Activated CD4-positive, alpha-beta memory T cell treated with anti-CD3 and anti-CD28 coated beads for 36 hours (primary cell): ENCODE data around the gene GOLT1A. TPM values are rescaled to one million over a fixed set of nuclear protein-coding genes. Genes with fewer than 3 reads are reported as not detected.
A peak's percentile ranks its signal among the peaks of the same experiment; 100 is the strongest.

Experiments
- CTCF ChIA-PET: fragments of 350-600 bp; sonication (Branson Sonifier 250); formaldehyde crosslinking; loops from one replicate; lab custom pipeline; 2021; ENCODE audit warnings: antibody characterized with exemption, inconsistent platforms; lab: Charles Lee
- POLR2A ChIA-PET: fragments of 350-600 bp; sonication (Branson Sonifier 250); formaldehyde crosslinking; loops from one replicate; lab custom pipeline; 2021; ENCODE audit warnings: antibody characterized with exemption; lab: Charles Lee
- DNase-seq: peaks from one replicate; pipeline ENCODE4 v3.0.0-alpha.2; 2020
- H3K27ac Mint-ChIP-seq: one replicate; pipeline ENCODE4 v1.8.0; 2021; ENCODE audit warnings: mixed read lengths
- H3K27me3 Mint-ChIP-seq: one replicate; pipeline ENCODE4 v1.8.0; 2021; ENCODE audit warnings: mixed read lengths
- H3K36me3 Mint-ChIP-seq: one replicate; pipeline ENCODE4 v1.8.0; 2021; ENCODE audit warnings: mixed read lengths
- H3K4me1 Mint-ChIP-seq: one replicate; pipeline ENCODE4 v1.8.0; 2021; ENCODE audit warnings: low read depth, mixed read lengths
- H3K4me3 Mint-ChIP-seq: one replicate; pipeline ENCODE4 v1.8.0; 2021; ENCODE audit warnings: mild to moderate bottlenecking, mixed read lengths
- H3K9me3 Mint-ChIP-seq: one replicate; pipeline ENCODE4 v1.8.0; 2021; ENCODE audit warnings: mixed read lengths
- intact Hi-C: fragments of 100-400 bp; cut with micrococcal nuclease; formaldehyde crosslinking; loops from one replicate; pipeline ENCODE4 v1.15.1; 2023
- total RNA-seq, 2 experiments: library from RNA; stranded (reverse); gene quantifications; one replicate each; pipeline ENCODE4 v1.2.3, GENCODE V29; 2021

The GOLT1A gene, protein sequence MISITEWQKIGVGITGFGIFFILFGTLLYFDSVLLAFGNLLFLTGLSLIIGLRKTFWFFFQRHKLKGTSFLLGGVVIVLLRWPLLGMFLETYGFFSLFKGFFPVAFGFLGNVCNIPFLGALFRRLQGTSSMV
- under 1 TPM in 1 of 2 experiments, not detected in 1; 0.27 TPM for total RNA-seq

DNA sequence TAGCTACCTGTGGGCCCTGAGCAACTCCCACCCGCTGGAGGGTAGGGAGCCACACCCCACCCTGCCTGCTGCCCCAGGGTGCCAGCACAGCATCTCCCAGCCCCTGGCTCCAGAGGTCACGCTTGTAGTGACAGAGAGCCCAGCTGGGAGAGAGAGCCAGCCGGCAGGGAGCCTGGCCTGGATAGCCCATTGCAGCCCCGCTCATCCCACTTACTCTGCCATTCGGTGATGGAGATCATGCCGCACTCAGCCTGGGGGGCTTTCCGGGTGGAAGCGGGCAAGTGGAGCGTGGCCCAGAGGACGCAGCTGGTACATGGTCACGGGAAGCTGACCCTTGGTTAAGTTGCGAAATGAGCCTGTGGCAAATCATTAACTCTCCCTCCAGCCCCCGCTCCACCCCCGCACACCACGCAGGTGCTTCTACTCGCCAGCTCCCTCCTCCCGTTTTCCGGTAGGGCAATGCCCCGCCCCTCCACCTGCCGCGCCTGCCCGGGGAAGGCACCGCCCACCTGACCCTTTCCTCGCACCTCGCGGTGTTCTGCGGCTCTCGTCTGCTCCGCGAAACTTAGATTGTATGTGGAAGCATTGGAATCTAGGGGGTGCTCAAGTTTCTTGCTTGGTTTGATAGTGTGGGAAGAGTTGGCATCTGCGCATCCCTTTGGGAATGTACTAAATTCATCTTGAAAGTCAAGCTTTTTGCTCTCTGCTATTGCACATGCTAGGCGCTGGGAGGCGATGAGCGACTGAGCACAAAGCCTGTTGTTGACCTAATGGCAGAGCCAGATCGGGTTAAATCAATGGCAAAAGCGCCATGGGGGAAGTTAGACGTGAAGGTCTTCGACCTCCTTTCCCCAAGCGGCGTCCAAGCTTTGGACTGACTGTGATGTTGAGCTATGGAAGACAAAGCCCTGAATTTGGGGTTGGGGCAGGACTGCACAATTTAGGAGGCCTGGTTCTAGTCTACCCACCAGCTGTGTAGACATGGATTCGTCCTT lies at the start of gene GOLT1A:
TSS of gene GOLT1A (minus strand) at position 321 of the 995 bp plus-strand sequence. CDS start at position 239, 82 bp downstream.
- peak; percentile 68 for DNase-seq
- Mint-ChIP-seq H3K4me3 (peak within 1 kb of the TSS; percentile 40), H3K36me3 (no peaks in the 10 kb centered on the region), H3K27me3 (peaks cover 4% of the 10 kb centered on the region), H3K4me1 (peaks cover 3% of the 10 kb centered on the region), H3K27ac (no peak within 1 kb of the TSS), H3K9me3 (no peaks in the 10 kb centered on the region)
- ChIA-PET CTCF (interaction anchor here (1.0 to 1.8 kb wide), 11 partner anchors 45 to 184 kb away, joined by 3 to 20 read pairs (median 4); partner anchors contain the start of gene ETNK2), POLR2A (no interaction called here)
- intact Hi-C loops = loop anchor here (5.0 kb wide), 1 partner anchor 288 kb away; no protein-coding TSS in a partner anchor

DNA sequence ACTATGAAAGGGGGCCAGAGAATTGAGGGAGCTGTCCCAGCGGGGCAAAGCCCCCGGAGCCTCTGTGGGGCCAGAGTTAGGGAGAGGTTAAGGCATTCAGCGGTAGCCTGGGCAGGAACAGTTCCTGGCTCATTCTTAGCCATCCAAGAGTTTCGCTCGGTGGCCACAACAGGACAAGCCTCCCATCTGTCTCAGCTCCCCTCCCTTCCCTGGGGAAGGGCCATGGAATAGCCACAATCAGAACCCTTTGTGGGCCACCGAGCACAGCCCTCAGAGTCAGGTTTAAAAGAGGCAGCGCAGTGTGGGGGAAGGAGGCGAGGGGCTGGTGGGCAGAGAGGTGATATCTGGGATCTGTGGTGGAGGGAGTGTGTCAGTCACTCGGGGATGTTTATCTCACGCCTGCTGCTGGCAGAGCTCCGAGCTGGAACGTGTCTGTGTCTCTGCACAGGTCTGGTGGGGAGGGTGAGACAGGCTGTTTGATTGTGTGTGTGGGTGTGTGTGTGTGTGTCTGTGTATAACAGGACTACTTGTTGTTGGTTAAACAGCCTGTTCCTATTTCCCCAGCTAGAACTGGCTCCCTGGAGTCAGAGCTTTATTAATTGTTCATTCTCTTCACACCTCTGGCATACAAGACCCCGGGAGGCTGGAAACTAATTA lies 49.6 kb upstream of the GOLT1A start:
- no peak for DNase-seq
- POLR2A ChIA-PET = no interaction called here
- H3K36me3 Mint-ChIP-seq = no peaks in the 10 kb centered on the region

DNA sequence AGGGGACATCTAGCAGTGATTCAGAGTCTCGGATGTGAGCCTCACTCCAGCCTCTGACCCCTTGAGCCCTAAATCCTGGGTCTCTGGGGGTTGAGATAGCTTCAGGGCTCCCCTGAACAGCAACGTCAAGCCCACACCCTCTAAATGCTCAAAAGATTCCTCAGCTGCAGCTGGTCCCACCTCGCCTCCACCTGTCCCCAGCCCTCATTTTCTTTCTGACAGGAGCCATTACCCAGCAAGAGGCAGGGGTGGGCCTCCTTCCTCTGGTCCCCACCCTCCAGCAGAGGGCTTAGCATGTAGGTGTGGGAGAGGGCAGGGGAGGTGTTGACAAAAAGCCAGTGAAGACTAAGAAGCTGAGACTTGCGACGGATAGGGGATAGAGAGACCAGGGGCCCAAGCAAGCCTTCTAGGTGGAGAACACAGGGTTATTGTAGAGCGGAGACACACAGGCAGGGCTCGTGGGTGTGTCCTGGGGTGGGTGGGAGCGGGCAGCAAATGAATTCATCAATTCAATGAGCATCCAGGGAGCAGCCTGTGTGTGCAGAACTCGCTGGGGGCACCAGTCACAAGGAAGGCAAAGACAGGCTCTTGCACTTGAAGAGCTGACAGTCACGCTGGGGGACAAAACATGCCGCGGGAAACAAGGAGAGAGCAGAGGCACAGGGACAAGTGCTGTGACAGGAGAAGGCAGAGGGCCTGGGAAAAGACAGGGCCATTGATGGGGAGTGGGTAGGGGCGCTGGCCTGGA lies 48.9 kb upstream of the GOLT1A start:
- no peak overlapping the region for H3K27ac Mint-ChIP-seq
- H3K9me3 Mint-ChIP-seq = no peaks in the 10 kb centered on the region
- intact Hi-C loops = no loop called here
- CTCF ChIA-PET = interaction anchor here (1.0 to 1.7 kb wide), 2 partner anchors 54 to 136 kb away, joined by 4 to 7 read pairs; no protein-coding TSS in a partner anchor
- no peaks in the 10 kb centered on the region for H3K36me3 Mint-ChIP-seq
- no peaks in the 10 kb centered on the region for H3K27me3 Mint-ChIP-seq
- DNase-seq = no peak
- H3K4me1 Mint-ChIP-seq = no peaks in the 10 kb centered on the region
- H3K4me3 Mint-ChIP-seq = no peak overlapping the region
- POLR2A ChIA-PET = no interaction called here

More for the DNA sequence above, 49.6 kb upstream of the GOLT1A start:
- H3K4me1 Mint-ChIP-seq = no peaks in the 10 kb centered on the region
- no peak overlapping the region for H3K27ac Mint-ChIP-seq
- CTCF ChIA-PET = interaction anchor here (1.0 kb wide), 1 partner anchor 55 kb away, joined by 4 read pairs; no protein-coding TSS in a partner anchor
- H3K9me3 Mint-ChIP-seq = no peaks in the 10 kb centered on the region
- no peaks in the 10 kb centered on the region for H3K27me3 Mint-ChIP-seq
- H3K4me3 Mint-ChIP-seq = no peak overlapping the region
- intact Hi-C loops = no loop called here

DNA sequence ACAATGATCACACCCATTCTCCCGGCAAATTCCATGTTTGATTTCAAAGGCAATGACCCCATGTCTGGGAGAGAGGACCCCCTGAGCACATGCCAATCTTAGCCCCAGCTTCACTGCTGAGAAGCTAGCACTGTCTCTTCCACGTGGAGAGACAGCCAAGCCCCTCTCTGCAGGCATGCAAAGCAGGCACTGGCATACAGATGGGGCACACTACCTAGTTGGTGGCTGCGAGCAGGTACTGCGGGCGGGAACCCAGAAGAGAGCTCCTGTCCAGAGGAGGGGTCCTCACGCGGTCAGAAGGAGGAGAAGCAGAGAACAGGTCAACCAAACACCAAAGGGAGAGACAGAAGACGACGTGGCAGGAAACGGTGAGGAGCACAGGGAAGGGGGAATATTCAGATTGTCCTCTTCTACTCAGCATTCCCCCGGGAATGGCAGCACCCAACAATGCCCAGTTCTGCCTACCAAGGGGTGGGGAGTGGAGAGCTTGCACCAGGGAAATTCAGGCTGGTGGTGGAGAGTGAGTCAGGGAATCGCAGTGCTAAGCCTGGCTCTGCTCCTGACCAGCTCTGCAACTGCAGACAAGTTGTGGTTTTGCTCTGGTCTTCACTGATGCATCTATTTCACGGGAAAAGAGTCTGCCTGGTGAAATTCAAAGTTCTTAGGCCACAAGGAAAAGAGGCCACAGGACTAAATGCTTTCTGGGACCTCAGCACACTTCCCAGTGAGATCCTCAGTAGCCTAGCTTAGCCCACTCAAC lies 48.1 kb upstream of the GOLT1A start:
- CTCF ChIA-PET = interaction anchor here (1.7 kb wide), 1 partner anchor 137 kb away, joined by 7 read pairs; no protein-coding TSS in a partner anchor
- POLR2A ChIA-PET = interaction anchor here (1.4 kb wide), 1 partner anchor 21 kb away, joined by 3 read pairs; no protein-coding TSS in a partner anchor
- Mint-ChIP-seq H3K36me3 (no peaks in the 10 kb centered on the region), H3K4me3 (no peak overlapping the region), H3K27me3 (no peaks in the 10 kb centered on the region), H3K27ac (no peak overlapping the region), H3K9me3 (no peaks in the 10 kb centered on the region), H3K4me1 (no peaks in the 10 kb centered on the region)
- no peak for DNase-seq
- intact Hi-C loops = no loop called here

DNA sequence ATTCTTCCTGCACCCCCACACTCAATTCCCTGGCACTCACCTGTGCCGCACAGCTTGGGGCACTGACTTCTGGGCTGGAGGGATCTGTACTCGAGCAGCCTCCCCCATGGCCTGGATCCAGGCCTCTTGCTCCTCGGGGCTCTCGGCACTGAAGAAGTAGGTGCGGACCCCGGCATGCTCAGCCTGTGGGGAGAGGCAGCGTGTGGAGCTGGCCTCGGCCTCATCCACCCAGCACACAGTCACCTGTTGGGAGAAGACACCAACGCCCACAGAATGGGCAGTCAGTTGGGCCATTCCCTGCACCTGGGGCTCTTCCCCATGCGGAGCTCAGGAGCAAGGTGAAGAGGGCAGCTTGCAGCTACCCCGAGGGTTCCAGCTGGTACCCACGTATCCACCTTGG lies 47.5 kb upstream of the GOLT1A start:
- Mint-ChIP-seq H3K4me1 (no peaks in the 10 kb centered on the region), H3K4me3 (no peak overlapping the region), H3K27me3 (no peaks in the 10 kb centered on the region), H3K36me3 (no peaks in the 10 kb centered on the region), H3K27ac (no peak overlapping the region), H3K9me3 (no peaks in the 10 kb centered on the region)
- ChIA-PET CTCF (interaction anchor here (1.1 to 1.7 kb wide), 2 partner anchors 117 to 137 kb away, joined by 3 to 7 read pairs; no protein-coding TSS in a partner anchor), POLR2A (interaction anchor here (1.4 kb wide), 1 partner anchor 22 kb away, joined by 3 read pairs; no protein-coding TSS in a partner anchor)
- no peak for DNase-seq
- intact Hi-C loops = no loop called here

DNA sequence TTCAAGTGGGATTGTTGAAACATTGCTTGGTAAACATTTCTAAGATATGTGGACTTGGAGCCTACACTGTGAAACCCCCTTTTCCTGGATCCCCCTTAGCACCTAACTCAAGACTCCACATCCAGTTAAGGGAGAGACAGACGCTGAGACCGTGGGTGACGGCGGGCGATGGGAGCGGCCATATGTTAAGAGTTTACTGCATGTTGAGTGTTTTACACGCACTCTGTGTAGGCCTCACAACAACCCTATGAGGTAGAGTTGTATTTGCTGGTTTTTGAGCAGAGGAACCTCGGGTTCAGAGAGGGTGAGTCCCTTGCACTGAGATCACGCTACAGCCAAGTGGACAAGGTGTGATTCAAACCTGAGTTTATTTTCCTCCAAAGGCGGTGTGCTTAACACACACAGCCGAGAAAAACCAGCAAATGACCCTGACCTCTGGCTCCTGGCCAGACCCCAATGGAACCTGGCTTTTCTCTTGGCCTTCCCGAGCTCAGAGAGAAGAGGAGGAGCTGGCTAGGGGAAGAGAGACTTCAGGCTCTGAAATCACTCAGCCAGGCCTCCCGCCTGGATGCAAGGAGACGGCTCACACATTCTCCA lies 46.9 kb upstream of the GOLT1A start:
- no peaks in the 10 kb centered on the region for H3K9me3 Mint-ChIP-seq
- H3K4me3 Mint-ChIP-seq = no peak overlapping the region
- no peaks in the 10 kb centered on the region for H3K4me1 Mint-ChIP-seq
- intact Hi-C loops = no loop called here
- no peak for DNase-seq
- no peaks in the 10 kb centered on the region for H3K27me3 Mint-ChIP-seq
- ChIA-PET CTCF (interaction anchor here (1.1 to 4.5 kb wide), 3 partner anchors 54 to 117 kb away, joined by 3 to 72 read pairs (median 5); partner anchors contain the start of gene PLEKHA6), POLR2A (interaction anchor here (1.4 kb wide), 1 partner anchor 23 kb away, joined by 3 read pairs; no protein-coding TSS in a partner anchor)
- no peak overlapping the region for H3K27ac Mint-ChIP-seq
- no peaks in the 10 kb centered on the region for H3K36me3 Mint-ChIP-seq

DNA sequence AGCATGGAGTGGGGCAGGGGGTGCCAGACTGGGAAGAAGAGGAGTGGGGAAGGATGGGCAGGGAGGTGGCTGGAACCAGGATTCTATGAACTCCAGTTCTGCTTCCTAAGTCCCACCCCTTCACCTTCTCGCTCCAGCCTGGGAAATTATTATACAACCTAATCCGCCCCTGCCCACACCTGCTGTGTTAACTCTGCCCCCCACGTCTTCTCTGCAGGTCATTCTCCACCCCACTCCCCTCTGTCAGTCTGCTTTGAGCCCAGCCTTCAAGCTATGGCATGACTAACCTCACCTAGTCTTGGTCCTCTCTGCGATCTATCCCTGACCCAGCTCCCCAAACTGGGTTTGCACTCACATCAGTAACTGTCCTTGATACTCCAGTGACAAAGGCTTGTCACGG lies 46.0 kb upstream of the GOLT1A start:
- H3K9me3 Mint-ChIP-seq = no peaks in the 10 kb centered on the region
- CTCF ChIA-PET = interaction anchor here (0.6 to 4.5 kb wide), 4 partner anchors 27 to 103 kb away, joined by 3 to 72 read pairs (median 6); partner anchors contain the start of genes GOLT1A and PLEKHA6
- POLR2A ChIA-PET = no interaction called here

DNA sequence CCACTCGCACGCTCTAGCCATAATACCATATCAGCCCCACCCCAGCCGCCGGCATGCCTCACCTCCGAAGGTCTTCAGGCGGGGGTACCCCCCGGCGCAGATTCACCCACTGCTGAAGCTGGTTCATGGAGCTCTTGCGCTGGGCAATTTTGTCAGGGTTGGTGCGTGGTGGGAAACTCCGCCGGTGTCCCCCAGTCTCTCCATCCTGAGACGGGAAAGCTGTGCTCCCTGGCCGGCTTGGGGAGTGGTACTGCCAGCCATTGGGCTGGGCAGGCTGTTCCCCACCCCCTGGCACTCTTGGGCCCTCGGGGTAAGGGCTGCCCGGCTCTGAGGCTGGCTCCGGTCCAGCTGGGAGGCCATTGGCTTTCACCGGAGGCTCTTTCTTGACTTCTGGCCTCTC lies 45.4 kb upstream of the GOLT1A start:
- Mint-ChIP-seq H3K27me3 (no peaks in the 10 kb centered on the region), H3K9me3 (no peaks in the 10 kb centered on the region), H3K4me3 (no peak overlapping the region), H3K4me1 (no peaks in the 10 kb centered on the region), H3K27ac (no peak overlapping the region), H3K36me3 (no peaks in the 10 kb centered on the region)
- DNase-seq = no peak
- CTCF ChIA-PET = interaction anchor here (0.7 to 4.5 kb wide), 16 partner anchors 8 to 139 kb away, joined by 3 to 72 read pairs (median 5); partner anchors contain the start of genes GOLT1A and PLEKHA6
- POLR2A ChIA-PET = no interaction called here
- intact Hi-C loops = no loop called here

More for the DNA sequence above, 46.0 kb upstream of the GOLT1A start:
- Mint-ChIP-seq H3K27ac (no peak overlapping the region), H3K27me3 (no peaks in the 10 kb centered on the region), H3K36me3 (no peaks in the 10 kb centered on the region), H3K4me3 (no peak overlapping the region), H3K4me1 (no peaks in the 10 kb centered on the region)
- intact Hi-C loops = no loop called here
- DNase-seq = no peak

DNA sequence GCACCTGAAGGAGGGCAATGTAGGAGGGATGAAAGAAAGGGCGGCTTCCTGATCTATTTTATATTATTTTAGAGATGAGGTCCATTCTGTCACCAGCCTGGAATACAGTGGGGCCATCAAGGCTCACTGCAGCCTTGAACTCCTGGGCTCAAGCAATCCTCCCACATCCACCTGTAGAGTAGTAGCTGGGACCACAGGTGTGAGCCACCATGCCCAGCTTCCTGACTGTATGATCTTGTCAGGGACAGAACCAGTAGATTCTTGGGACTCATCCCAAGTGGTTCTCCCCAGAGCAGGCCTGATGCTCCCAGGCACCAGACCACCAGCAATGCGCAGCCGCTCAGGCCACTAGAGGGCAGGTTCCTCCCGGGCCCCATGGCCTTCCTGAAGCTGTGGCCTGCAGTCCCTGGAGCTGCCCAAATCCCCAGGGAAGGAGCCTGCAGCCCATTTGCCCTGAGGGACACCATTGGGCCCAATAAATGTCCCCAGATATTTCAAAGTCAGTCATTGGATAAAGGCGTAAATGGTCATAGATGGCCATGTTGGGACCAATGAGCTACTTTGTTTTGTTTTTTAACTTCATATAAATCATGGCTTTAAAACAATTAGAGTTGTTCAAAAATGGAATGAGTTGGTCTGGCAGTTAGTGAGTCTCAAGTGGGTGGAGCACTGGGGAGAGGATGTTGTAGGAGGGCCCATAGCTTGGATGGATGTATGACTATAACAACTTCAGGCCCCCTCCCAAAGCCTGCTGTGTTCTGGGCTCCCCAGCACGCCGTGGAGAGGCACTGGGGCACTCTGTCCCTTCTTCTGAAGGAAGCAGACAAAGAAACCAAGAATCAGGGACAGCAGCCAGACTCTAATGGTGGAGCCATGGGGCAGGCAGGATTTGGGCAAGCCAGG lies 44.7 kb upstream of the GOLT1A start:
- Mint-ChIP-seq H3K9me3 (no peaks in the 10 kb centered on the region), H3K27ac (no peak overlapping the region), H3K36me3 (no peaks in the 10 kb centered on the region), H3K4me3 (no peak overlapping the region), H3K4me1 (no peaks in the 10 kb centered on the region), H3K27me3 (no peaks in the 10 kb centered on the region)
- DNase-seq = peak; percentile 59
- ChIA-PET POLR2A (no interaction called here), CTCF (interaction anchor here (0.7 to 4.5 kb wide), 19 partner anchors 9 to 140 kb away, joined by 3 to 72 read pairs (median 4); partner anchors contain the start of genes GOLT1A and PLEKHA6)
- intact Hi-C loops = loop anchor here (1.0 kb wide), 1 partner anchor 105 kb away; no protein-coding TSS in a partner anchor
